T-helper 2 cell treated with Interferon-gamma antibody and Interleukin-4, amounts not matched to agents 5 μg/mL and 100 μg/mL, for 36 hours (primary cell): ENCODE data around the gene FAM3C.
"Not testable (repeated sequence)": the region's sequence is repeated elsewhere in the genome, so short reads cannot be mapped to it uniquely, and the experiment has no call there.

Experiments
- DNase-seq: peaks from one replicate; pipeline ENCODE4 v3.0.0; 2021; ENCODE audit warnings: low spot score
- H3K27ac Mint-ChIP-seq: one replicate; pipeline ENCODE4 v1.8.0; 2021; ENCODE audit warnings: mild to moderate bottlenecking, mixed read lengths
- H3K27me3 Mint-ChIP-seq: one replicate; pipeline ENCODE4 v1.8.0; 2021; ENCODE audit warnings: low read depth, mixed read lengths
- H3K36me3 Mint-ChIP-seq: one replicate; pipeline ENCODE4 v1.8.0; 2021; ENCODE audit warnings: low read depth, mixed read lengths
- H3K4me1 Mint-ChIP-seq: one replicate; pipeline ENCODE4 v1.8.0; 2021; ENCODE audit warnings: low read depth, mixed read lengths
- H3K4me3 Mint-ChIP-seq: one replicate; pipeline ENCODE4 v1.8.0; 2022; ENCODE audit warnings: mild to moderate bottlenecking, moderate library complexity, mixed read lengths
- H3K9me3 Mint-ChIP-seq: one replicate; pipeline ENCODE4 v1.8.0; 2021; ENCODE audit warnings: mixed read lengths

Gene FAM3C

GRCh38 chr7:121395961-121396757 lies at the start of gene FAM3C:
FAM3C (minus strand) TSS chr7:121396308; CDS start chr7:121382969, 13,339 bp downstream.
- DNase-seq = peak; percentile 93
- peaks cover 38% of the 10 kb centered on the region for H3K4me1 Mint-ChIP-seq
- H3K36me3 Mint-ChIP-seq = peaks cover 15% of the 10 kb centered on the region
- peak within 1 kb of the TSS; percentile 92 for H3K4me3 Mint-ChIP-seq
- no peaks in the 10 kb centered on the region for H3K27me3 Mint-ChIP-seq
- H3K27ac Mint-ChIP-seq = peak within 1 kb of the TSS; percentile 87
- H3K9me3 Mint-ChIP-seq = peaks cover 3% of the 10 kb centered on the region

GRCh38 chr7:121442845-121443244 lies 46.7 kb upstream of the FAM3C start:
- Mint-ChIP-seq H3K27ac (no peak overlapping the region), H3K4me1 (peaks cover 27% of the 10 kb centered on the region)
- DNase-seq = peak; percentile 10

GRCh38 chr7:121440857-121441503 lies 44.9 kb upstream of the FAM3C start:
- H3K4me3 Mint-ChIP-seq = peak overlapping the region; percentile 51
- H3K36me3 Mint-ChIP-seq = peaks cover 10% of the 10 kb centered on the region
- peak overlapping the region; percentile 68 for H3K27ac Mint-ChIP-seq
- H3K4me1 Mint-ChIP-seq = peaks cover 26% of the 10 kb centered on the region
- no peaks in the 10 kb centered on the region for H3K27me3 Mint-ChIP-seq
- no peak for DNase-seq
- H3K9me3 Mint-ChIP-seq = peaks cover 17% of the 10 kb centered on the region

More at GRCh38 chr7:121442845-121443244, 46.7 kb upstream of the FAM3C start:
- H3K4me3 Mint-ChIP-seq = no peak overlapping the region
- H3K9me3 Mint-ChIP-seq = peaks cover 17% of the 10 kb centered on the region
- peaks cover 10% of the 10 kb centered on the region for H3K36me3 Mint-ChIP-seq
- no peaks in the 10 kb centered on the region for H3K27me3 Mint-ChIP-seq

- peak overlapping the region; percentile 82 for H3K4me3 Mint-ChIP-seq
- DNase-seq = peak; percentile 66
- H3K27ac Mint-ChIP-seq = peak overlapping the region; percentile 95
- peaks cover 26% of the 10 kb centered on the region for H3K4me1 Mint-ChIP-seq
- H3K9me3 Mint-ChIP-seq = peaks cover 17% of the 10 kb centered on the region
- H3K36me3 Mint-ChIP-seq, H3K27me3 Mint-ChIP-seq: not testable (repeated sequence)
These were observed 42.2 kb upstream of the FAM3C start for GRCh38 chr7:121438043-121438955.

GRCh38 chr7:121437470-121437869 lies 41.4 kb upstream of the FAM3C start:
- H3K9me3 Mint-ChIP-seq = peaks cover 17% of the 10 kb centered on the region
- H3K27me3 Mint-ChIP-seq = no peaks in the 10 kb centered on the region
- peaks cover 22% of the 10 kb centered on the region for H3K4me1 Mint-ChIP-seq
- DNase-seq = no peak
- H3K36me3 Mint-ChIP-seq = peaks cover 10% of the 10 kb centered on the region
- peak overlapping the region; percentile 82 for H3K4me3 Mint-ChIP-seq
- H3K27ac Mint-ChIP-seq = no peak overlapping the region

- Mint-ChIP-seq H3K27ac (no peak overlapping the region), H3K4me1 (peaks cover 21% of the 10 kb centered on the region), H3K36me3 (peaks cover 10% of the 10 kb centered on the region), H3K27me3 (no peaks in the 10 kb centered on the region), H3K9me3 (peaks cover 17% of the 10 kb centered on the region), H3K4me3 (no peak overlapping the region)
- DNase-seq = no peak
These were observed 40.6 kb upstream of the FAM3C start for GRCh38 chr7:121436688-121437087.

- H3K27ac Mint-ChIP-seq = no peak overlapping the region
- no peak overlapping the region for H3K4me3 Mint-ChIP-seq
- H3K4me1 Mint-ChIP-seq = peaks cover 16% of the 10 kb centered on the region
- DNase-seq = no peak
- peaks cover 17% of the 10 kb centered on the region for H3K9me3 Mint-ChIP-seq
- H3K27me3 Mint-ChIP-seq = no peaks in the 10 kb centered on the region
- peaks cover 10% of the 10 kb centered on the region for H3K36me3 Mint-ChIP-seq
These were observed 40.0 kb upstream of the FAM3C start for GRCh38 chr7:121436136-121436535.

- peaks cover 2% of the 10 kb centered on the region for H3K36me3 Mint-ChIP-seq
- H3K27me3 Mint-ChIP-seq = no peaks in the 10 kb centered on the region
- H3K27ac Mint-ChIP-seq = no peak overlapping the region
- H3K4me1 Mint-ChIP-seq = peaks cover 12% of the 10 kb centered on the region
- no peak overlapping the region for H3K4me3 Mint-ChIP-seq
- no peak for DNase-seq
- H3K9me3 Mint-ChIP-seq = peaks cover 4% of the 10 kb centered on the region
These were observed 37.7 kb upstream of the FAM3C start for GRCh38 chr7:121433775-121434174.

GRCh38 chr7:121432486-121432885 lies 36.4 kb upstream of the FAM3C start:
- H3K9me3 Mint-ChIP-seq, H3K4me3 Mint-ChIP-seq, H3K36me3 Mint-ChIP-seq, H3K4me1 Mint-ChIP-seq, DNase-seq, H3K27ac Mint-ChIP-seq, H3K27me3 Mint-ChIP-seq: not testable (repeated sequence)

- Mint-ChIP-seq H3K36me3 (no peaks in the 10 kb centered on the region), H3K27me3 (no peaks in the 10 kb centered on the region), H3K4me1 (peaks cover 2% of the 10 kb centered on the region), H3K4me3 (no peak overlapping the region), H3K9me3 (no peaks in the 10 kb centered on the region), H3K27ac (no peak overlapping the region)
- no peak for DNase-seq
These were observed 35.9 kb upstream of the FAM3C start for GRCh38 chr7:121431996-121432395.

- no peaks in the 10 kb centered on the region for H3K9me3 Mint-ChIP-seq
- no peaks in the 10 kb centered on the region for H3K36me3 Mint-ChIP-seq
- H3K4me1 Mint-ChIP-seq = peaks cover 2% of the 10 kb centered on the region
- H3K27me3 Mint-ChIP-seq = no peaks in the 10 kb centered on the region
- no peak for DNase-seq
- H3K4me3 Mint-ChIP-seq = no peak overlapping the region
- no peak overlapping the region for H3K27ac Mint-ChIP-seq
These were observed 35.4 kb upstream of the FAM3C start for GRCh38 chr7:121431389-121431995.

- Mint-ChIP-seq H3K4me1 (peaks cover 2% of the 10 kb centered on the region), H3K4me3 (no peak overlapping the region), H3K27me3 (no peaks in the 10 kb centered on the region), H3K9me3 (no peaks in the 10 kb centered on the region), H3K27ac (no peak overlapping the region), H3K36me3 (no peaks in the 10 kb centered on the region)
- DNase-seq = no peak
These were observed 34.5 kb upstream of the FAM3C start for GRCh38 chr7:121430558-121430957.

- Mint-ChIP-seq H3K9me3 (no peaks in the 10 kb centered on the region), H3K36me3 (no peaks in the 10 kb centered on the region), H3K27me3 (no peaks in the 10 kb centered on the region), H3K4me3 (no peak overlapping the region), H3K4me1 (peaks cover 2% of the 10 kb centered on the region), H3K27ac (no peak overlapping the region)
- DNase-seq = no peak
These were observed 33.7 kb upstream of the FAM3C start for GRCh38 chr7:121429798-121430197.
